B cell (primary cell): ENCODE data around the gene AATK. TPM values are rescaled to one million over a fixed set of nuclear protein-coding genes. Genes with fewer than 3 reads are reported as not detected.

Experiments
- ATAC-seq: fragments of 200-7000 bp; cut with Tn5 transposase; one replicate; pipeline ENCODE4 v1.10.0; 2021; ENCODE audit warnings: low read depth, mild to moderate bottlenecking, moderate number of reproducible peaks, moderate library complexity
- CTCF ChIA-PET: fragments of 350-600 bp; sonication (Branson Sonifier 250); formaldehyde crosslinking; loops from one replicate; lab custom pipeline; 2021; ENCODE audit warnings: antibody characterized with exemption, inconsistent platforms; lab: Charles Lee
- POLR2A ChIA-PET: fragments of 350-600 bp; sonication (Branson Sonifier 250); formaldehyde crosslinking; loops from one replicate; lab custom pipeline; 2021; ENCODE audit warnings: antibody characterized with exemption; lab: Charles Lee
- DNase-seq: peaks from one replicate; pipeline ENCODE4 v3.0.0; 2013
- H2AFZ ChIP-seq: 2 replicates; pipeline ENCODE4 v1.6.1; 2012; ENCODE audit warnings: mild to moderate bottlenecking, low read depth, low read length; ENCODE audit not compliant: insufficient read depth, poor library complexity, severe bottlenecking
- H3K27ac ChIP-seq, 2 donors: 1 replicate in 1 of 2; 2 replicates in 1 of 2; pipeline ENCODE4 v1.5.1; 2012 to 2013; ENCODE audit warnings: low read length in 2 of 2, mild to moderate bottlenecking in 2 of 2, moderate library complexity in 1 of 2
- H3K27me3 ChIP-seq, 4 experiments: fragments of 200-600 bp in 1 of 4; sonication (generic) in 1 of 4; replicated peaks in 1 of 4; 1 replicate in 2 of 4; 2 replicates in 2 of 4; pipeline versions ENCODE4 v1.6.1 to v1.7.0; 2013 to 2016; ENCODE audit warnings: low read length in 3 of 4, mild to moderate bottlenecking in 2 of 4, mixed read lengths in 1 of 4, moderate library complexity in 1 of 4; ENCODE audit not compliant: insufficient read depth in 4 of 4, control insufficient read depth in 3 of 4; ENCODE audit errors: control extremely low read depth in 1 of 4
- H3K36me3 ChIP-seq, 2 experiments: replicated peaks in 1 of 2; 1 replicate in 1 of 2; 2 replicates in 1 of 2; pipeline versions ENCODE4 v1.6.1 to v1.7.1; 2013; ENCODE audit warnings: low read length in 1 of 2; ENCODE audit not compliant: insufficient read depth in 2 of 2, control insufficient read depth in 1 of 2; ENCODE audit errors: control extremely low read depth in 1 of 2, extremely low read depth in 1 of 2
- H3K4me1 ChIP-seq, 2 donors: fragments of 200-600 bp in 1 of 2; sonication (generic) in 1 of 2; 1 replicate in 1 of 2; 2 replicates in 1 of 2; pipeline versions ENCODE4 v1.5.1 to v1.6.1; 2013 to 2017; ENCODE audit warnings: low read length in 2 of 2; ENCODE audit not compliant: control insufficient read depth in 2 of 2, insufficient read depth in 2 of 2
- H3K4me2 ChIP-seq: replicated peaks from 2 replicates; pipeline ENCODE3; 2012; ENCODE audit warnings: mild to moderate bottlenecking, low read depth, low read length; ENCODE audit not compliant: poor library complexity, severe bottlenecking
- H3K4me3 ChIP-seq, 5 experiments: fragments of 200-600 bp in 1 of 5; sonication (generic) in 1 of 5; 1 replicate in 3 of 5; 2 replicates in 2 of 5; pipeline versions ENCODE4 v1.5.1 to v1.7.0; 2011 to 2016; ENCODE audit warnings: low read length in 4 of 5, mild to moderate bottlenecking in 4 of 5, low read depth in 2 of 5, control low read depth in 1 of 5, moderate library complexity in 1 of 5; ENCODE audit not compliant: insufficient read depth in 1 of 5; ENCODE audit errors: control extremely low read depth in 1 of 5, extremely low read depth in 1 of 5
- H3K79me2 ChIP-seq: fragments of 200-600 bp; sonication (generic); one replicate; pipeline ENCODE4 v1.6.0; 2016; ENCODE audit warnings: low read length; ENCODE audit not compliant: control insufficient read depth, insufficient read depth
- H3K9ac ChIP-seq: fragments of 200-600 bp; sonication (generic); 2 replicates; pipeline ENCODE4 v1.6.1; 2017; ENCODE audit warnings: mild to moderate bottlenecking, low read length, moderate library complexity
- H3K9me3 ChIP-seq, 3 donors: one replicate each; pipeline versions ENCODE4 v1.6.1 to v1.7.1; 2013; ENCODE audit warnings: low read length in 2 of 3; ENCODE audit not compliant: control insufficient read depth in 2 of 3, insufficient read depth in 1 of 3; ENCODE audit errors: control extremely low read depth in 1 of 3
- H4K20me1 ChIP-seq: 2 replicates; pipeline ENCODE4 v1.6.0; 2012; ENCODE audit warnings: mild to moderate bottlenecking, low read length; ENCODE audit not compliant: insufficient read depth, control insufficient read depth, poor library complexity, severe bottlenecking
- H3K27ac Mint-ChIP-seq: one replicate; pipeline ENCODE4 v1.8.0; 2021; ENCODE audit warnings: mixed read lengths
- H3K27me3 Mint-ChIP-seq: one replicate; pipeline ENCODE4 v1.8.0; 2021; ENCODE audit warnings: mixed read lengths
- H3K4me1 Mint-ChIP-seq: one replicate; pipeline ENCODE4 v1.8.0; 2021; ENCODE audit warnings: mixed read lengths
- H3K4me3 Mint-ChIP-seq: one replicate; pipeline ENCODE4 v1.8.0; 2021; ENCODE audit warnings: mixed read lengths
- H3K9me3 Mint-ChIP-seq: one replicate; pipeline ENCODE4 v1.8.0; 2022; ENCODE audit warnings: mixed read lengths; ENCODE audit not compliant: insufficient read depth
- CTCF ChIP-seq: fragments of 200-600 bp; IDR thresholded peaks from one replicate; pipeline ENCODE4 v1.8.0; 2022; ENCODE audit warnings: antibody characterized with exemption, mild to moderate bottlenecking
- EZH2 ChIP-seq: IDR thresholded peaks from 2 replicates; pipeline ENCODE4 v1.6.1; 2012; ENCODE audit warnings: borderline replicate concordance, low read depth, mild to moderate bottlenecking, moderate library complexity, low read length; ENCODE audit not compliant: insufficient read depth, poor library complexity, severe bottlenecking
- WGBS: methylation state at CpG from one replicate; pipeline ENCODE4 v1.1.5; 2013; ENCODE audit warnings: missing lambda C conversion rate; ENCODE audit not compliant: insufficient coverage; 5-methylcytosine and 5-hydroxymethylcytosine counted together
- intact Hi-C: fragments of 100-400 bp; cut with micrococcal nuclease; formaldehyde crosslinking; loops from one replicate; pipeline ENCODE4 v1.10.0; 2022
- polyA plus RNA-seq: library from polyadenylated mRNA; depleted of rRNA; stranded (reverse); fragments of >200 nt; gene quantifications from 2 replicates; pipeline ENCODE4 v1.2.3, GENCODE V29; 2012
- total RNA-seq, 2 donors: library from RNA; stranded (reverse); fragments of 120-200 nt in 1 of 2; gene quantifications; 1 replicate in 1 of 2; 2 replicates in 1 of 2; pipeline versions ENCODE4 v1.2.3 to v1.2.4, GENCODE V29; 2013 to 2022

The AATK gene
- total and polyA plus RNA-seq, 2 donors (not counting 1 experiment from before 2014, with no cell fraction given) = 0.21 to 1.7 TPM

- no peak overlapping the region for H3K4me3 ChIP-seq
- Mint-ChIP-seq H3K4me1 (no peaks in the 10 kb centered on the region), H3K4me3 (no peak overlapping the region), H3K27ac (no peak overlapping the region), H3K9me3 (no peaks in the 10 kb centered on the region), H3K27me3 (no peaks in the 10 kb centered on the region)
- TF ChIP-seq CTCF (no peak), EZH2 (no peak)
- DNase-seq = no peak
- no peak overlapping the region for H2AFZ ChIP-seq
- H3K9me3 ChIP-seq = no peaks in the 10 kb centered on the region
- no peak overlapping the region for H3K9ac ChIP-seq
- intact Hi-C loops = no loop called here
- ATAC-seq = no peak
- H4K20me1 ChIP-seq = no peaks in the 10 kb centered on the region
- H3K79me2 ChIP-seq = no peaks in the 10 kb centered on the region
- ChIA-PET POLR2A (no interaction called here), CTCF (no interaction called here)
- H3K36me3 ChIP-seq = no peaks in the 10 kb centered on the region
- no peaks in the 10 kb centered on the region for H3K27me3 ChIP-seq
- no peak overlapping the region for H3K27ac ChIP-seq
- no peaks in the 10 kb centered on the region for H3K4me1 ChIP-seq
- 90% methylated on average over 41 of the region's 41 CpGs for WGBS
- no peak overlapping the region for H3K4me2 ChIP-seq
Observed at GRCh38 chr17:81130385-81131361, 35.3 kb downstream of the AATK start.

DNA sequence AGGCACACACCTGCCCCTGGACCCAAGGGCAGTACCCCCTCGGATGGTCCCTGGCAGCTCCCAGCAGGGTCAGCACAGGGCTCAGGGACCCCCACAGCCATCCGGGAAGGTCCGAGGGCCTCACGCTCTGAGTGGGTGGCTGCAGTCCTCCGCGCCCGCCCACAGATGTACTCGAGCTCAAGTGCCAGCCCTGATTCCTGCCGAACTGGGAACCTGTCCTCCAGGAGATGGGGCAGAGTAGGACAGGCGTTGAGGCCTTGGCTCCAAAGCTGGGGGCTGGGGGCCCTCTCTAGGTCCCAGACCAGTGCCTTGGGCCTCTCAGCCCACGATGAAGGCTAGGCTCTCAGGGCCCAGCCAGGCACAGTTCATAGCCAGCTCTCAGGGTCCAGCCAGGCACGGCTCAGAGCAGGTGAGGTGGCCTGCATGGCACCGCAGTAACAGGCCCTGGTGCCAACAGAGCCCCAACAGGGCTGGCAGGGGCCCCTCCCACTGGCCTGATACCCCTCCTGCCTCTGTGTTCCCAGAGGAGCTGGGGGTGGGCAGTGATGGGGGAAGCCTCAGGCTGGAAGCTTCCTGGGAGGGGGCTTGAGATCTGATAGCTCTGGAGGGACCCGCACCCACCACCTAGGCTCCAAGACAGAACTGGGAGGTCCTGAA lies 36.2 kb downstream of the AATK start:
- DNase-seq (no peak), ATAC-seq (no peak)
- no peak overlapping the region for H3K27ac ChIP-seq
- H3K27me3 Mint-ChIP-seq = no peaks in the 10 kb centered on the region
- no peak overlapping the region for H3K4me2 ChIP-seq
- ChIA-PET POLR2A (no interaction called here), CTCF (no interaction called here)
- H3K27ac Mint-ChIP-seq = no peak overlapping the region
- no peaks in the 10 kb centered on the region for H4K20me1 ChIP-seq
- WGBS = 87% methylated on average over 14 of the region's 14 CpGs
- no peak for TF ChIP-seq EZH2
- no peak for TF ChIP-seq CTCF
- H3K4me3 ChIP-seq = no peak overlapping the region
- H3K36me3 ChIP-seq = no peaks in the 10 kb centered on the region
- H3K27me3 ChIP-seq = no peaks in the 10 kb centered on the region
- no peaks in the 10 kb centered on the region for H3K9me3 Mint-ChIP-seq
- no peaks in the 10 kb centered on the region for H3K4me1 Mint-ChIP-seq
- intact Hi-C loops = no loop called here
- no peaks in the 10 kb centered on the region for H3K79me2 ChIP-seq
- no peak overlapping the region for H2AFZ ChIP-seq
- H3K4me3 Mint-ChIP-seq = no peak overlapping the region
- no peak overlapping the region for H3K9ac ChIP-seq
- no peaks in the 10 kb centered on the region for H3K4me1 ChIP-seq
- H3K9me3 ChIP-seq = no peaks in the 10 kb centered on the region
